NCI-H460 (cell line): ENCODE results near the gene KRT74. TPM values are rescaled to one million over a fixed set of nuclear protein-coding genes. Genes with fewer than 3 reads are reported as not detected.

ENCODE experiments used
- DNase-seq: peaks from one replicate; pipeline ENCODE4 v3.0.0-alpha.2; 2016; ENCODE audit warnings: low read depth; ENCODE audit errors: extremely low read depth
- total RNA-seq: library from RNA; depleted of rRNA; stranded (reverse); fragments of >200 nt; shearing (Covaris generic); gene quantifications from 2 replicates; pipeline ENCODE4 v1.2.3, GENCODE V29; 2014

Gene KRT74
- total RNA-seq, 1 experiment from 2014 or later: not detected

DNA sequence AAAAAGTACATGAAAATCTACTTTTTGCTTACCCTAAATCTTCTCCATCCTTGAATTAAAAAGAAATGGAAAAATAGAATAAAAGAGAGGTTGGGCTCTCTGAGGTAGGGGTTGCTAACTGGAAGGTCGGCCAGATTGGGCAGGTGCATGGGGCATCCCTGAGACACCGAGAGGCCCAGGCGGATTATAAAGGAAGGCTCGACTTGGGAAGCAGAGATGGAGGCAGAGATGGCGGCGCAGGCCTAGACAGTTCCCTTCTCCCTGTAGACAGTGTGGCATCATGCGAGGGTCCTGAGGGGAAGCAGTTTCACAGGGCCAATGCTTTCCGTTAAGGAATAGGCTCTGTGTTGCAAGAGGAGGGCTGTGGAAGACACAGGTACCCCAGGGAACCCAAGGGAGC is 3.7 kb upstream of the KRT74 start:
- DNase-seq: no peak

DNA sequence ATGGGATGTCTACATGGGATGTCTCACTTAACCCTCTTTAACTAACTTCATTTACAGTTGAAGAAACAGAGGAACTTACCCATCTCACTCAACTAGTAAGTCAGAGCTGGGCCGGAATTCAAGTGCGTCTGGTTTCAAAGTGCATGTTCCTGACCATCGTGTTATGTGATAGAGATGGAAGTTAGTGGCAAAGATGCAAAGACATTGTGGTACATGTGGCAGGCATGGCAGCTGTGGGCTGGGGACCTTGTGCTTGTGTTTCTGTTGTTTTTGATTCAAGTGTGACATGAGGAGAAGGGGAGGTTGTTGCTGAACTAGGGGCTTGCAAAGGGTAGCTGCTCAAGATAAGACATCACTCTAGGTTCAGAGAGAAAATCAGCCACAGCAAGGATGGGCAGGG is 2.3 kb upstream of the KRT74 start:
- DNase-seq: no peak

GRCh38 chr12:52575256-52575655 is 1.6 kb upstream of the KRT74 start:
- no peak for DNase-seq

DNA sequence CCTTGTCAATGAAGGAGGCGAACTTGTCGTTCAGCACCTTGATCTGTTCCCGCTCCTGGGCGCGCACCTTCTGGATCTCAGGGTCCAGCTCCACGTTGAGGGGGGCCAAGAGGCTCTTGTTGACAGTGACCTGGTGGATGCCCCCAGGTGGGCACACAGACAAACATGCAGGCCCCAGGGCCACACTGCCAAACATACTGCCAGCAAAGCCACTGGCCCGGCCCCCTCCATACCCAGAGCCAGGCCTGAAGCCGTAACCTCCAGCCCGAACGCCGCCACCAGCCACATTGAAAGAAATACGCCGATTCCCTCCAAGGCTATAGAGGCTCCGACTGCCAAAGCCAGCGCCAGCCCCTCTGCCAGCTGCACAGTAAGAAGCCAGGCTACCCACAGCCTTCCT is 337 bp downstream of the KRT74 start:
- DNase-seq: no peak

GRCh38 chr12:52570511-52570910 is 3.1 kb downstream of the KRT74 start:
- DNase-seq: no peak

GRCh38 chr12:52568111-52568510 is 5.5 kb downstream of the KRT74 start:
- no peak for DNase-seq

DNA sequence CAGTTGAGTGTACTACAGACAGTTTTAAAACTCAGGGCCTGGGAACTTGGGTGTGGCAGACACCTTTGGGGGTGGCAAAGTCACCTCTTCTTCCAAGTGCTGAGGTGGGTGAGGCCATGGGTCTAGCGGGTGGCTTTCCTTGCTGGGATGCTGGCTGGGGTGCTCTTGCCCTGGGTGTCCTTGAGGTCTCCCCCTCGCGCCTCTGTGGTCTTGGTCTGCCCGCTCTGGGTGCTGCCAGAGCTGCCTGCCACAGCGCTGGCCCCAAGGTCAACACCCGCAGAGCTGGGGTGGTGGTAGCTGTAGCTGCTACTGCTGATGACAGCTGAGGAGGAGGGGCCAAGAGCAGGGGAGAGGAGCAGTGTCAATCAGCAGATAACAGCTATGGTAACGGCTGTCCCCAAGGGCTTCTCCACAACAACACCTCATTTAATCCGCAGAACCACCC is 6.8 kb downstream of the KRT74 start:
- DNase-seq: no peak

- DNase-seq: no peak
These were observed 9.1 kb downstream of the KRT74 start for GRCh38 chr12:52564582-52564981.

GRCh38 chr12:52561880-52562449 is 11.7 kb downstream of the KRT74 start:
- no peak for DNase-seq

DNA sequence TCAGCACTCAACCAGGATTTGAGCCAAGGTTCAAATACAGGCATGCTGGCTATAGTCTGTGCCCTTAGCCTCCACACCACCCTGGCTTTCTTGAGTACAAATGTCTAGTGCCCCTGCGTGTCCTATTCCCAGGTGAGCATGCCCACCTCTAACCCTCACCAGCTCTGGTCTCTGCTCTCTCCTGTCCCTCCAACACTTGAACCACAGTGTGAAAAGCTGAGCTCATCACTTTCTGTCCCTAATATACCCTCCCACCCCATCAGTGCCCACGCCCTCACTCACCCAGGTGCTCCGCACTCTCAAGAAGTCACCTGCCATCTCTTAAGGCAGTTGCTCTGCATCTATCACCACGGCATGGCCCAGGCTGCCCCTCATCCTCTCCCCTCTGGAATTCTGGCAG is 13.7 kb downstream of the KRT74 start:
- DNase-seq: no peak

DNA sequence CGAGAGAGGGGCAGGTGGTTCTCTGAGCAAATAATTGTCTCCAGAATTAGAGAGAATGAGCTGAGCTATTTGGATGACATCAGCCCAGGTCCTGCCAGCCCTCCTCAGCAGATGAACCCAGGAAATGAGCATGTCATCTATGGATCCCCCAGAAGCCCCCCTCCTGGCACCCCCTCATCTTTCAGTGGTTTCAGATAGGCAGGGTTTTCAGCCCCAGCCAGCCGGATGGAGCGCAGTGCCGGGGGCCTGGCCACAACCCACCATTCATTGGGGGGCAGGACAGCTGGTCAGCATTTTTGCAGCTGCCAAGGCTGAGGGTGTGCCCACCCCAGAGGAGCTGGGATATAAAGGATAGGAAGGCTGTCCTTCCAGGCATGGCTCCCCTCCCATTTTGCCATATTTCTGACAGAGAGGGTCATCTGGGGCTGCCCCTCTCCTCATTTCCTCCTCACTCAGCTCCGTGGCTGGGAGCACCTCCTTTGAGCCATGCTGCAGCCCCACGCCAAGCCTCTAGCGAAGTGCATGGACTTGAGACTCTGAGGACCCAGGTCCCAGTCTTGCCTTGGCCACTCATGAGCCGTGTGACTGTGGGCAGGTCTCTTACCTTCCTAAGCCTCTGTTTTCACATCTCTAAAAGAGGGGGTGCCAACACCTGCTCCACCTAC is 14.7 kb downstream of the KRT74 start:
- no peak for DNase-seq

GRCh38 chr12:52557476-52557875 is 16.2 kb downstream of the KRT74 start:
- no peak for DNase-seq

- DNase-seq: no peak
These were observed 18.1 kb downstream of the KRT74 start for GRCh38 chr12:52555577-52555976.

DNA sequence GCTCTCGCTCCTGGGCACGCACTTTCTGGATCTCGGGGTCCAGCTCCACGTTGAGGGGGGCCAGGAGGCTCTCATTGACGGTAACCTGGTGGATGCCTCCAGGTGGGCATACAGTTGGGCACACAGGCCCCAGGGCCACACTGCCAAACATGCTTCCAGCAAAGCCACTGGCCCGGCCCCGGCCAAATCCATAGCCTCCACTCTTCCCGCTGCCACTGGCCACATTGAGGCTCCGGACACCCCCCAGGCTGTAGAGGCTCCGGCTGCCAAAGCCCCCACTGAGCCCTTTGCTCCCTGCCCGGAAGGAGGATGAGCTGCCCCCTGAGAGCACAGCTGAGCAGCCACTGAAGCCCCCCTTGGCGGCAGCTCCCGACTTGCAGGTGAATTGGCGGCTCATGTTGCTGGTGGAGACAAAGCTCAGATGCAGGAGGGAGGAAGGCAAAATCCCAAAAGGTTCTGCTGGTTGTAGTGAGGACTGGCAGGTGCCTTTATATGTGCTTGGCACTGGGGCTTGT is 20.9 kb downstream of the KRT74 start, which contains the start of gene KRT71:
TSS of gene KRT71 (minus strand) at position 465 of the 515 bp plus-strand sequence. CDS start at position 397, 68 bp downstream.
- no peak for DNase-seq

GRCh38 chr12:52552055-52552454 is 21.6 kb downstream of the KRT74 start:
- DNase-seq: no peak

DNA sequence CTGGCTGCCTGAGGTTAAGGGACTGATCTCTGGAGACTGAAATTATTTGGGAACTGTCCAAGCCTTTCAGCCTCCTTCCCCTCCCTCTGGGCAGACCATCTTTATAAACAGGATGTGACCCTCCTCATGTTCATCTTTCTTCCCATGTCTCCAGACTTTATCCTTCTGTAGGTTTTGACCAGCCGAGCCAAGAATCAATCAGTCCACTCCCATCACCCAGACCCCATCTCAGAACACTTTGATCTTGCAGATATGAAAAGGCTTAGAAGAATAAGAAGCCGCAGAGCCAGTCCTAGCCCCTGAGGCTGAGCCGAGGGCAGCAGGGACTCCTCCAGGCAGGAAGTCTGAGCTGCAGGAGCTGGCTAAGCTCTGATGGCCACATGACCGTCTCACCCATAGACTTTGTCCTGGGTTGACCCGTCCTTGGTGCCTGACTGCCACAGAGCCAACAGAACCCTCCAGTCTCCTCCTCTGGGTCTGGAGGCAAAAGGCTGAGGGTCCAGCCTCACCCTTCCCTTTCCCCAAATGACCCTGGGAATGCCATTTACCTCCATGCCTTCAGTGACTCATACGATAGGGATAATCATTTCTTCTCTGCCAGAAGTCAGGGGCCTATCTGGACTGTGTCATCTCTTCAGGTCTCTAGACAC is 22.3 kb downstream of the KRT74 start:
- no peak for DNase-seq

- no peak for DNase-seq
These were observed 27.5 kb downstream of the KRT74 start for GRCh38 chr12:52546126-52546525.

- DNase-seq: no peak
These were observed 29.4 kb downstream of the KRT74 start for GRCh38 chr12:52543985-52544883.

- DNase-seq: no peak
These were observed 30.8 kb downstream of the KRT74 start for GRCh38 chr12:52542785-52543318.

- DNase-seq: no peak
These were observed 31.5 kb downstream of the KRT74 start for GRCh38 chr12:52542157-52542556.

DNA sequence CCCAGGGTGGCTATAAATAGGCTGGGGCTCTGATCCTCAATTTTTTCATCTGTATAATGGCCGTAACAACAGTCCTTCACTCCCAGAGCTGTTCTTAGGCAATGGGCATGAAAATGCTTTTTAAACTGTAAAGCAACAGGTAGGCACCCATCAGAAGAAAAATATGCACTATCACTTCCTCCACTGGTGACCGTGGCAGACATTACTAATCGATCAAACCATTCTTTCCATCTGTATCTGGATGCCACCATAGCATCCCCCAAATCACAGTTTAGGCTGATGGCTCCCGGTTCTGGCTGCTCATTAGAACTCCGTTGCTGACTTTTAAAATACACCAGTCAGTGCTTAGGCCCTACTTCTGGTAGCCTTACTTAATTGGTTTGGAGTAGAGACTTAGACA is 31.9 kb downstream of the KRT74 start:
- no peak for DNase-seq
